Measurements from ENCODE around the gene CR2.
"Not testable (repeated sequence)": the region's sequence is repeated elsewhere in the genome, so short reads cannot be mapped to it uniquely, and the experiment has no call there.

CR2 gene

DNA sequence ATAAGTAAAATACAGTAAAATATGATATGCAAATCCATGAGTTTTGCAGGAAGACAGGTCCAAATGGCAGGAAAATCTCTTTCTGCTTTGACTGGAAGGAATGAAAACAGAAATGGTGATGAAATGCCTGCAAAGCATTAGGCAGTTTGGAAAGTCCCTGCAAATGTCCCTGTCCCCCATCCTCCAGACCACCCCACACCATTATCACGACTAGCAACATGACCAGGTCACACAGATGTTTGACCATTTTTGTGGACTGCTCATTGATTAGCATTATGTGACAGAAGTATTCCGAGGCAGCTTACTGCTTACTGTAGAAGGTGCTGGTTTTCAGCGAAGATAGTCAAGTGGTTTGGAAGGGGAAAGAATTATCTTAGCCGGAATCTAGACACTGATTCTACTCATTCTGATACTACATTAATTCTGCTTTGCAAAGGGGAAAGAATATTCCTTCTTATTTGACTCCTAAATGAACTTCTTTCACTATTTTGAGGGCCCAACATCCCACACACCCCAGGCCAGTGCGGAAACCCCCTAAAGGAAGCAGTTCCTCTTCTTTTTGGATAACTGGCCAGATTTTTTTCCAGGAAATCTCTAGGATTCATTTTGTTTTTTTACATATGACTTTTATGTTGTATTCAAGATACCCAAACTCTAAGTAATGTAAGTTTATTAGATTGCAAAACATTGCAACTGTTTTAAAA, 9.5 kb upstream of the CR2 start:
- no peak for DNase-seq (ENCODE audit: low read depth in 2 of 2)

DNA sequence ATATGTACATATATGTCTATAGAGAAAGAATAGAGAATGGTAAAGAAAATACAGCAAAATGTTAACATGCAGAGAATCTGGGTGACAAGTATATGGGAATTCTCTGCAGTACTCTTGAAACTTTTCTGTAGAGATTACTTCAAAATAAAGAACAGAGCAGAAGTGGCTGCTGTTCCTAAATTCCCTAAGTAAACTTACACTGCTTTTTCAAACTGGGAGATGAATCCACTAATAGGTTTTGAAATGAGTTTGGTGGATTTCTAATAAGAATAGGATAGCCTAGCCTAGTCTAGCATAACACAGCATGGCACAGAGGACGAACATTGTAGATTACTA, 450 bp upstream of the CR2 start:
- no peak for DNase-seq (ENCODE audit: low read depth in 2 of 2)

DNA sequence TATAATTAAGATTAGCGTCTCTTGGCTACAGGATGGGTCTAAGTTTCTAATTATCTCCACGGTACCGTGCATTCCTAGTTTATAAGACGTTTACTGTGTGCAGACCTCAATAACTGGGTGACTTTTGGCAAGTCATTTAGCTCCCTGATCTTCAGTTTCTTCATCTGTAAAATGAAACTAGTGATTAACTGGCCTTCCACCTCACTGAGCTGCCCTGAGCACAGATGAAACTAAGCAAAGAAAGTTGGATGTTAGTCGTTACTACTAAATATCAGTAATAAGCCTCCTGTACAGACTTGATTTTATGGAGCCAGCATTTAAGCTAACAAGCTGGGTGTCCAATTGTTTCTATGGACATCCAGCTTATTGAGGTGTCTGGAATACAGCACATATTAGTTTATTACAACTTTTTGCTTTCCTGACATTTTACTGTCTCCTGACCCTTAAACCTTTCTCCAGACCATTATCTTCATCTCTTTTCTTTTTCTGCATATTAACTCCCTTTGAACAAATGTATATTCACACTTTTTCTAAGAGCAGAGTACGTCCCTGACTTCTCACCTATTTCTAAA, 1.1 kb downstream of the CR2 start:
- DNase-seq (ENCODE audit: low read depth in 2 of 2), result no peak

GRCh38 chr1:207458414-207458813, 4.3 kb downstream of the CR2 start:
- DNase-seq (ENCODE audit: low read depth in 2 of 2), result no peak

DNA sequence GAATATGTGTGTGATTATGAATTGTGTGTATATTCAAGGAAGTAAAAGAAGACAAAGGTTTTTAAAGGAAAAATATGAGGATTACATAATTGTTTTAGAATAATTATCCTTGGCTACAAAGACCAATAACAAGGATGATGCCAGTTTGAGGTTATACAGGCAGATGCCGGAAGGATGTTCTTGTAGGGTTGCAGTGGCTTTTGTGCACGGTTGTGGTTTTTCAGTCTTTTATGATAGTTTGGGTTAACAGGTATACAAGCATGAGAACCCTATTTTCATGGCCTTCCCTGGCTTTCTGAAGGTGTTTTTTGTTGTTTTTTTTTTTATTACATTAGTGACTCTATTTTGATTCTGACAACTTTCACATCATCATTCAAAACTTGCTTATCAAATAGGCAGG, 4.9 kb downstream of the CR2 start:
- DNase-seq (ENCODE audit: low read depth in 2 of 2), result no peak

- DNase-seq (ENCODE audit: low read depth in 2 of 2), result no peak
Observed at GRCh38 chr1:207461649-207462048, 7.5 kb downstream of the CR2 start.

- DNase-seq (ENCODE audit: low read depth in 2 of 2), result no peak
Observed at GRCh38 chr1:207462535-207462934, 8.4 kb downstream of the CR2 start.

- DNase-seq (ENCODE audit: low read depth in 2 of 2), result no peak
Observed at GRCh38 chr1:207463021-207463420, 8.9 kb downstream of the CR2 start.

GRCh38 chr1:207463571-207463970, 9.4 kb downstream of the CR2 start:
- no peak for DNase-seq (ENCODE audit: low read depth in 2 of 2)

GRCh38 chr1:207470927-207471326, 16.8 kb downstream of the CR2 start:
- DNase-seq (ENCODE audit: low read depth in 2 of 2), result no peak

GRCh38 chr1:207474210-207474609, 20.1 kb downstream of the CR2 start:
- no peak for DNase-seq (ENCODE audit: low read depth in 2 of 2)

DNA sequence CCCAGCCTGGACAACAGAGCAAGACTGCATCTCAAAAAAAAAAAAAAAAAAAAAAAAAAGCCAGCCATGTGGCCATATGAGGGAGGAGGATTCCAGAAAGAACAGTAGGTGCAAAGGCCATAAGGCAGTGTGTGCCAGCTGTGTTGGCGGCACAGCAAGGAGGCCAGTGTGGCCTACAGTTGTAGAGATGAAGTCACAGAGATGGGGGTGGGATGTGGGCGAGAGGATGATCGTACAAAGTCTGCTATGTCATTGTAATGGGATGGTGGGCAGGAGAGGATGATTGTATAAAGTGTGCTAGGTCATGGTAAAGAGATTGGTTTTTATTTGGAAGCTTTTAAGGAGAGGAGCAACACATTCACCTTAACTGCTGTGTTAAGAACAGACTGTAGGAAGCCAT, 32.1 kb downstream of the CR2 start:
- no peak for DNase-seq (ENCODE audit: low read depth in 2 of 2)

GRCh38 chr1:207487636-207488035, 33.5 kb downstream of the CR2 start:
- no peak for DNase-seq (ENCODE audit: low read depth in 2 of 2)

DNA sequence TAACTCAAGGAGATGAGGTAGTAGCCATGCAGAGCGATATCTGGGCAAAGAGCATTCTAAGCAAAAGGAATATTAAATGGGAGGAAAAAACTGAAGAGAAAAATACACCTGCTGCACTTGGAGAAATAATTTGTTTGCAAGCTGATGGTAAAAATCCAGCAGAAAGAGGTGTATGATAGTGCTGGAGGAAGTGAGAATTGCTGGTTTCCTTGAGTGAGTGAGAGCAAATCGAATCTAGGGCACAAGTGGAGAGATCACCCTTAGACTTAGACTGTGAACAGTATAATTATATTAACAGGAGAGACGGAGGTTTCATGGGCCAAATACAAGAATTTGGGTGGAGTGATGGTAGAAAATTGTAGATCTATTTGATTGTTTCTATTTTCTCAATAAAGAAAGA, 39.1 kb downstream of the CR2 start:
- DNase-seq (ENCODE audit: low read depth in 2 of 2), result no peak

- DNase-seq (ENCODE audit: low read depth in 2 of 2), result no peak
Observed at GRCh38 chr1:207494171-207494570, 40.0 kb downstream of the CR2 start.

- not testable (repeated sequence) for DNase-seq (ENCODE audit: low read depth in 2 of 2)
Observed at GRCh38 chr1:207495281-207495680, 41.2 kb downstream of the CR2 start.

GRCh38 chr1:207495801-207496792, 42.0 kb downstream of the CR2 start, which contains the start of gene CR1:
CR1 (plus strand) TSS chr1:207496157; CDS start chr1:207496268, 111 bp downstream.
- peak in 1 of 2 donors; percentile 26 for DNase-seq (ENCODE audit: low read depth in 2 of 2)

GRCh38 chr1:207497941-207498340, 43.8 kb downstream of the CR2 start:
- no peak for DNase-seq (ENCODE audit: low read depth in 2 of 2)

DNA sequence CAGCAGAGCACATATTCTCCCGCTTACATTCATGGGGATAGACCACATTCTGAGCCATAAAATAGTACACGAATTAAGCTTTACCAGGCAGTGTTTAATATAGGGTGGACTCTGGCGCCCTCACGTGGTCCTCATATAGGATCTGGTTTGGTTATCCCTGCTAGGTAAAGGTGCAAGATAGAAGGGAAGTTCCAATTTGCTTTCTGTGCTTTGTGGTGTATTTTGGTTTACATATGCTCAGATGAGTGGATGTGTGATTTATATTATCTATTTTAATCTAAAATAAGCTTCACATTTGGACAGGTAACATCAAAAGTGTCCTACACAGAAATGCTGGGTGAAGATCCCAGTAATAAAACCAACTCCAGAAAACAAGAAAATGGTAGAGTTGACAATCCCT, 45.4 kb downstream of the CR2 start:
- DNase-seq (ENCODE audit: low read depth in 2 of 2), result peak; percentile 40

GRCh38 chr1:207500306-207500705, 46.2 kb downstream of the CR2 start:
- DNase-seq (ENCODE audit: low read depth in 2 of 2), result no peak

- DNase-seq (ENCODE audit: low read depth in 2 of 2), result no peak
Observed at GRCh38 chr1:207501071-207501470, 46.9 kb downstream of the CR2 start.

- no peak for DNase-seq (ENCODE audit: low read depth in 2 of 2)
Observed at GRCh38 chr1:207502726-207503125, 48.6 kb downstream of the CR2 start.

DNA sequence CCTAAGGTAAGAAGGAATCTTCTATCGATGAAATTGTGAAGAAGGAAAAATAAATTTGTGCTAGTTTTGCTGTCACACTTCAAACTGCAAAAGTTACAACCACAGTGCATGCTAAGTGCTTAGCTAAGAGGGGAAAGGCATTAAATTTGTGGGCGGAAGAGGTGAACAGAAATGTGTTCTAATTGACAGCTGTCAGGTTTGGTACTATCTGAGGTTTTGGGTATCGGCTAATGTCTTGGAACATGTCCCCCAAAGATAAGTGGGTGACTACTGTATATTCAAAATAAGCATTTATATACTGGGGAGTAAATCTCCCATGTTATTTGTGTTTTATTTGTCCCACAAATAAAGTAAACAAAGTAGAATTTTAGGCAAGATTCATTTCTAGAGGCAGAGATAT, 49.8 kb downstream of the CR2 start:
- no peak for DNase-seq (ENCODE audit: low read depth in 2 of 2)

Data from stimulated activated CD8-positive, alpha-beta memory T cell treated with anti-CD3 and anti-CD28 coated beads, Interleukin-7, amount 100 ng/mL, for 4 hours (primary cell).